HG03108 (cell line): Measurements from ENCODE around the gene DENND2A.
"Not testable (repeated sequence)": the region's sequence is repeated elsewhere in the genome, so short reads cannot be mapped to it uniquely, and the experiment has no call there.

Experiments used
- ATAC-seq: cut with Tn5 transposase; IDR thresholded peaks from one replicate; pipeline ENCODE4 v1.9.1; 2021; ENCODE audit warnings: moderate library complexity; ENCODE audit not compliant: unreplicated experiment

DENND2A gene

DNA sequence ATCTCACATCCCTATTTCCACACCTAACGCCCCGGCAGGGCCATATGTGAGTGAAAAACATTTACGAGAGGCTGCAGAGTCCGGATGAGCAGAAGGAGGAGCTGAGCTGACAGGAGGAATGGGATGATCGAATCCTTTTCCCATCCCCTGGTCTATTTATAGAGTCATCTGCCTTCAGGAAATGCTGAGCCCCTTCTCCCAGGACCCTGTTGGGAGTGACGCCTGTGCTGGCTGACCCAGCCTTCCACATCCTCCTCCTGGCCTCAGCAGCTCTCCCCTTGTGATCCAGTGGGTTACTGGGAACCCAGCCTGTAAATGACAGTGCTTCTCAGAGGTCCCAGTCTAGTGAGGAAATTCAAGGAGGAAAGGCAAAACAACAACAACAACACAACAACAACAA, 16.6 kb downstream of the DENND2A start:
- no peak for ATAC-seq

DNA sequence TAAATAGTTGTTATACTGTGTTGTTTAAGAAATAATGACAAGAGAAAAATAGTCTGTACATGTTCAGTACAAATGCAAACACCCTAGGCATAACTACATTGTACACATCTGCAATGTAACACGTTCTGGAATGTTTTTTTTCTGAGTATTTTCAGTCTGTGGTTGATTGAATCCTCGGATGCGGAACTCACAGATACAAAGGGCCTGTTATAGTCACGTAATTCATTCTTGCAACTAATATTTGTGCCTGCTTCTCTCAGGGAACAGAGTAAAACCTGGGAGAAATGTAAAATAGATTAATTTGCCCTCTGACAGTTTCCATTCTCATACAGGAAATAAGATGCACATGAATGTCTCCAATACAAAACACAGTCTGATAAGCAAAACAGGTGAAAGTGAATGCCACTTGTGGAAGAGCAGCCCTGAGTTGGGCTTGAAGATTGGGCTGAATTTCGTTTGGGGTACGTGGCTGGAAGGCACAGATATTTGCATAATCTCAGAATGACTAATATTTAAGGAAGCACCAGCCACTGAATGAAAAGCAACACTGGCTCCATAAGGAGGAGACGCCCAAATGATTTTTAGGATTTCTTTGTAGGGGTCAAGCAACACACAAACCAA, 19.1 kb downstream of the DENND2A start:
- no peak for ATAC-seq

DNA sequence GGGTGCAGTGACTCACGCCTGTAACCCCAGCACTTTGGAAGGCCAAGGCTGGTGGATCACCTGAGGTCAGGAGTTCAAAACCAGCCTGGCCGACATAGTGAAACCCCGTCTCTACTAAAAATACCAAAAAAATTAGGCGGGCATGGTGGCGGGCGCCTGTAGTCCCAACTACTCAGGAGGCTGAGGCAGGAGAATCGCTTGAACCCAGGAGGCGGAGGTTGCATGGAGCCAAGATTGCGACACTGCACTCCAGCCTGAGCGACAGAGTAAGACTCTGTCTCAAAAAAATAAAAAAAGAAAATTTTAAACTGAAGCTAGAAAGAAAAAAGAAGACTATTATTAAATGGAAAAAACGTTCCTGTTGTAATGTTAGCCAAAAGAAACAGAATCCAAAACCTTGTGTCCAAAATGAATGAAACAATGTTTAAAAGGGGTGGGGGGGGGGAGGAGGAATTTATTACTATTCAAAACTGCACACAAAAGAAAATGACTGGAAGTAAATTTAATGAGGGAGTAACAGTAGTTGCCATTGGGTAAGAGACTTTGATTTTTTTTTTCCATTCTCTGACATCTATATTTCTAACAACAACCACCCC, 20.6 kb downstream of the DENND2A start:
- ATAC-seq: not testable (repeated sequence)

DNA sequence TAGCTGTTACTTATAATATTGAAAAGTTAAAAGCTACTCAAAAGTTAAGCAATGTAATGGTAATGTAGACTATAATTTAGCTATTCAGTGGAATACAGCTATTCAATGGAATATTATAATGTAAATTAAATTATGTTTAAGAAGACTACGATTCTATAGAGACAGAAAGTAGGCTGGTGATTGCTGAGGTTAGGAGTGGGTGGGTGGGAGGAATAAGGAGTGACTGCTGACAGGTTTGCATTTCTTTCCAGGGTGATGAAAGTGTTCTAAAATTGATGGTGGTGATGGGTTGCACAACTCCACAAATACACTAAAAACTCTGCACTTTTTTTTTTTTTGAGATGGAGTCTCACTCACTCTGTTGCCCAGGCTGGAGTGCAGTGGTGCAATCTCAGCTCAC, 21.4 kb downstream of the DENND2A start:
- ATAC-seq: no peak

DNA sequence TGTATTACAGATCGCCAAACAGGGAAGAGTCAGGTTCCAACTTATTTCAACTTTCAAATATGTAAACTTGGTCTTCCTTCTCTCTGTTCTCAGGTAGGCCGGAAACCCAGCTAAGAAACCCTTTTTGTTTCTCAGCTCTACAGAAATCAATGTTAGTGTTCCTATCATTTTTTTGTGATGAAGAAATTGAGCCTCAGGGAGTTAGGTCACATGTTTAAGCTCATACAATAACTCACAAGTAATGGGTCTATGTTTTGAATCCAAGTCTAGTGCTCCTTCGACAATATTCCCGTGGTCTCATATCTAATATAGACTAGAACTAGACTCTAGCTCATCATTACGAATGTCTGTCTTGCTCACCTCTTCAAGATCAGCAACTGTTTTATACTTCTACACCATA, 22.3 kb downstream of the DENND2A start:
- ATAC-seq: no peak

DNA sequence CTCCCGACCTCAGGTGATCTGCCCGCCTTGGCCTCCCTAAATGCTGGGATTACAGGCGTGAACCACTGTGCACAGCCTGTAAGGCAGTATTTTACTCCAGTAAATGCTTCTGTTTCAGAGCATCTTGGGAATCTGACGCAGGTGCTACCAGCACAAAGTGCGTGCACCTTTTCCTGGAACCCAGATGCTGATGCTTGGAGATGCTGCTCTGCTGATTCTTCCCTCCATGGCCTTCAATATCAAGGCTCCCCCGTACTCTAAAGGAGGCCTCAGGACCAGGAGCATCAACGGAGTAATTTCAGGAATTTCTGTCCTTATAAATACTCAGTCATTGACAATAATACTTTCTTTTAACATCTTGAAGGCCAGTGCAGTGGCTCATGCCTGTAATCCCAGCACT, 23.5 kb downstream of the DENND2A start:
- ATAC-seq: no peak

DNA sequence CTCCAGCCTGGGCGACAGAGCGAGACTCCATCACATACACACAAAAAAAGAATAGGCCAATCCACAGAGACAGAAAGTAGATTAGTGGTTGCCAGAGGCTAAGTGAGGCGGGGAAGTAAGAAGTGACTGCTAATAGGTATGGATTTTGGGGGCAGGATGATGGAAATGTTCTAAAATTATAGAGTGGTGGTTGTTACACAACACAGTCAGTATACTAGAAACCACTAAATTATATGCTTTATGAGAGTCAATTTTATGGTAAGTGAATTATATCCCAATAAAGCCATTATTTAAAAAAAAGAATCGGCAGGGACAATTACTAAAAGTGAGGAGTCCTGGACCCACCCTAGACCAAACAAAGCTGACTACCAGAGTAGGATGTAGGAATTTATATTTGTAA, 24.3 kb downstream of the DENND2A start:
- no peak for ATAC-seq

DNA sequence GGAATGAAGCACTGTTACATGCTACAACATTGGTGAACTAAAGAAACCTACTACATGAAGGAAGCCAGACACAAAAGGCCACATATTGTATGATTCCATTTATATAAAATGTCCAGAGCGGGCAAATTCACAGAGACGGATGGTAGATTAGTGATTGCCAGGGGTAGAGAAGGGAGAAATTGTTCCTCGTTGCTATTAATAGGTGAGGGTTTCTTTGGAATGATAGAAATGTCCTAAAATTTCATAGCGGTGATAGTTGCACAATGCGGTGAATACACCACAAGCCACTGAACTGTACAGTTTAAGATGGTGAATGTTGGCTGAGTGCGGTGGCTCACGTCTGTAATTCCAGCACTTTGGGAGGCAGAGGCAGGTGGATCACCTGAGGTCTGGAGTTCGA, 29.0 kb downstream of the DENND2A start:
- ATAC-seq: no peak

DNA sequence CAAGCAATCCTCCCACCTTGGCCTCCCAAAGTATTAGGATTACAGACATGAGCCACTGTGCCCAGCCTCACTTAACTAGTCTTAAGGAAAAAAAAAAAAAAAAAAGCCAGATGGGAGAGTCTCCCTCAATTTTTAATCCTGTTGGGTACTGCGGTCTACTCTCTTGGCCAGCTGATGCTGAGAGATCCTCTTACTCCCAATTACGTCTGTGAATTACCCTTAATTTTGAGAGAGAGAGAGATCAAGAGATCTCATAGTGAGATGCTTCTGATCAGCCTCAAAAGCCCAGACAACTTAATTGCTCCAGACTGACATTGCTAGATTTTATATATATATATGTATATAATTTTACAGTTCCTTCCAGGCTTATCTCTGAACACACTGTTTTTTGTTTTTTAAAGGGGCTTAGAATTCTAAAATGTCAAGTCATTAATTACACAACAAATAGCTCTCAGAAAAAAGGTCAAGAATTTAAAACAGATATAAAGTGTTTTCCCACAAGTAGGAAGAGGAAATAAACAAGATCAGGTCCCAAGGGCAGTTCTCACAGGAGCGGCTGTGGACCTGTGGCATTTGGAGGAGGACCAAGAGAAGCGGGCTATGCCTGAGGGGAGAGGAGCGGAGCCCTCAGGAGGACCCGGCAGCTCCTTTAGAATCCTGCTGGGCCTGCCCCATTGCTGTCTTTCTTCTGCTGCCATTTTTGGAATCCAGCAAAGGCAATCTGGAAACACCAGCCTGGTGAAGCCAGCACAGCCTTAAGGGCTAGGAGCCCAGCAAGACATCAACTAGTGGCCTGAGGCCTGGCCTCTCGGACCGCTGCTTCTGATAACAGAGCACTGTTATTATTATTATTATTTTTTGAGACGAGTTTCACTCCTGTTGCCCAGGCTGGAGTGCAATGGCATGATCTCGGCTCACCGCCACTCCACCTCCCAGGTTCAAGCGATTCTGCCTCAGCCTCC, 30.1 kb downstream of the DENND2A start:
- ATAC-seq: no peak

DNA sequence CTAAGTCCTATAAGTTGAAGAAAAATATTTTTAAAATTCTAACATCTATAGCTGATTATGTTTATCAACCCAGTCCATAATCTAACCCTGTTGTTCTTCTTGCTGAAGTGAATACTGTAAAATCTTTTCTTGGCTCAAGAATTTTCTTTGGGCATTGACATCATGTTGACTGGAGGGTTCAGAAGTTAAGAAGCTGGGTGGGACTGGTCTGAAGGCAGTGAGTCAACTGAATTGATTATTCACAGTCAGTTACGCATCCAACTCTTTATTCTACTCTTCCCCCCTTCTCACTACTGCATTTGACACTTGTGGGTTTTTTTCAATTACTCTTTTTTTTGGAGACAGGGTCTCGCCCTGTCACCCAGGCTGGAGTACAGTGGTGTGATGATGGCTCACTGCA, 31.0 kb downstream of the DENND2A start:
- no peak for ATAC-seq

DNA sequence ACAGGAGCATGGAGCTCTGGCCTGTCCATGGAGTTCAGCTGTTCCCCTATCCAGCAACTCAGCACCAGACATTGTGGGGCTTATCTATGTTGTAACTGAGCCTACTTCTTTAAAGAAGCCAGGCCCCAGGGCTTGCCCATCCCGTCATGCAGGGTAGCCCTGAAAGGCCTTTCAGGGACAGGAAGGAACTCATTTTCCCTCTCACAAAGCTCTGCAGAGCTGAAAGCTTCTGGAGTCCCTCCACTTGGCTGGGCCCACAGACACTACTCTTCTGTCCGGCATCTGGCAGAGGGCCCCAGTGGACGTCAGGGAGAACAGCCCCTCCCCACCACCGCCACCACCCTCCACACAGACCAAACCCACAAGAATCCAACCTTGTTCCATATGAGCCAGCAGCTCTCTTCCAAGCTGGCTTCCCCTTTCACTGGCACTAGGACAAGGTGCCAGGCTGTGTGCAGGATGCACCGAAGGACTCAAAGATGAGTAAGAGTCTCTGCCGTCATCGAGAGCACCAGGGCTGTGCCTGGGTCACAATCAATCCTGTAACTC, 33.1 kb downstream of the DENND2A start:
- no peak for ATAC-seq

DNA sequence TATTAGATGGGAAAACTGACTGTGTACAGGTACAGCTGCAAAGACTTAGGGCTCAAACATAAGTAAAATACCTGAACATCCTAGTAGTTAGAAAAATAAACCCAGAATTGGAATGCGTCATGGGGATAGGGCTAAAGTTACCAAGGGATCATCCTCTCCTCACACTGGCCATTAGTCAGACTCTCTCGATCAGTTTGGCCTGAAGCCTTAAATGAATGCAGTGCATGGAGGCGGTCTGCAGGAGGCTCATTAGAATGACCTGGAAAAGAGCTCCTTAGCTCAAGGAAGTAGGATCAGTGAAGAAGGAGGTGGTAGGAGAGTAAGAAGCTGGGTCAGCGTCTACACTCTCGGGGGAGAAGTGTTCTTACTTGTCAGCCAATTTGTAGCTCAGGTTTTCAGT, 35.3 kb downstream of the DENND2A start:
- no peak for ATAC-seq

DNA sequence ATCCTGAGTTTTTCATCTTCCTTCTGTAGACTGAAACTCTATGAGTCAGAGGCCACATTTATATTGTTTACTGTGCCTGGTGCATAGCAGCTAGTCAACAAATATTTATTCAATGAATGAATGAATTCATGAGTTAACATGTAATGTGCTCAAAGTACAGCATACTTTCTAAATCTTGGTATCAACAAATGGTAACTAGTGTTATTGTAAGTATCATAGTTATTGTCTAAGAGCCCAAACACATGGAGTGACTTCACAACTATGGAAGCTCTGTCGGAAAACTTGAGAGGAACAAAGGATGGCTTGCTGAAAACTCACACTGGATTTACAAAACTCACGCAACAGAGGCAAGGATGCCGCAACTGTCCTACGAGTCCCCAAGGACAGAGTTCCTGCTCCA, 35.9 kb downstream of the DENND2A start:
- no peak for ATAC-seq

DNA sequence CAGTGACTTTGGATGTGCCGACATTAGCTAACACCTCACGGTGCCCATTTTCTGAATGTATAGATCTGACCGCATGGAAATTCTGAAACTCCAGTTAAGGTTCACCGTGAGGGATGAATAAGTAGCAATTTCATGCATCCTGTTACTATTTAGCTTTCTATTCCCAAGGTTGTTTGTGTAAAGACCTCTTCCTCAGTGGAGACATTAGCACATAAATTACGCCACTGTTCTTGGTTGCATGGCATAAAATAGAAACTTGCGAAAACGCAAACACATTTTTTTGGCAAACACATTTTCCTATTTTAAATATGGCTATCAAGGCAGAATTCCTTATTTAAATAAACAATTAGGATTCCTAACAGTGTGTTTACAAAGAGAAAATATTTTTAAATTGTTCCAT, 36.5 kb downstream of the DENND2A start:
- ATAC-seq: no peak

DNA sequence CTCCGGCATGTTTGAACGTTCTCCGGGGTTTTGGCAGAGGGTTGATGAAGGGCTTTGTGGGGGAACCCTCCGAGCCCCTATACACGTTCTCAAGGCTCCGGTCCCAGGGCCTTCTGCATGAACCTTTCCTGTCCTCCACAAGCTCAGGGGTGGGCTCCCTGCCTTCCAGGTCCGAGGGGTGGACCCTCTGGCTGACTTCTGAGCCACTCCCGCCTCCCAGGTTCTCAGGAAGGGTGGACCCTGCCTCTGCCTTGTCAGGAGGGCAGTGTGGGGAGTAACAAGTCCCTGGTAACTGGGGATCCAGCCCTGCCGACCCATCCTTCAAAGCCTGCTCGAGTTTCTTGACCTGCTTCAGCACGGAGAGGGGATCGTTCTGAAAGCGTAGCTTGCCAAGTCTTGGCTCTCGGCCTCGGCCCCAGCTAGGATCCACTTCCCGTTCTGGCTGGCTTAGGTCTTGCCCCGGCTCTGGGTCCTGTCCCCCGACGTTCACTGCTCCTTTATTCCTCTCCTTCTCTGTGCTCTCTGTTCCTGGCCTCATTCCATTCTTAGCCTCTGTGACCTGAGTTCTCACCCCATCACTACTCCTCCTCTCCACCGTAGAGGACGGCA, 38.9 kb downstream of the DENND2A start:
- ATAC-seq: no peak

DNA sequence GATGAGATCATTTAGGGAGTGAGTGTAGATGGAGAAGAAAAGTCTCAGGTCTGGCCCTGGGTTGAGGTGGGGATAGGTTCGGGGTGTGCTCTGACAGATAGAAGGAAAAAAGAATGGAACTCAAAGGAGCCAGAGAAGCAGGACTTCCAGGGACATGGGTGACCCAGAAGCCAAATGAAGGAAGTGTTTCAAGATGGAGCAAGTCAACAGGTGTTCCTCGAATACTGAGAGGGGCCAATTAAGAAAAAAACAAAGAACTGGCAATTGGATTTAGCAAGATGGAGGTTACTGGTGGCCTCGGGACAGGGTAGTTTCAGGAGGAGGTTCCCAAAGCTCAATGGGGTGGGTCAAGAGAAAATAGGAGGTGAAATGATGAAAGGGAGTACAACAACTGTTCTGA, 40.3 kb downstream of the DENND2A start:
- ATAC-seq: no peak

DNA sequence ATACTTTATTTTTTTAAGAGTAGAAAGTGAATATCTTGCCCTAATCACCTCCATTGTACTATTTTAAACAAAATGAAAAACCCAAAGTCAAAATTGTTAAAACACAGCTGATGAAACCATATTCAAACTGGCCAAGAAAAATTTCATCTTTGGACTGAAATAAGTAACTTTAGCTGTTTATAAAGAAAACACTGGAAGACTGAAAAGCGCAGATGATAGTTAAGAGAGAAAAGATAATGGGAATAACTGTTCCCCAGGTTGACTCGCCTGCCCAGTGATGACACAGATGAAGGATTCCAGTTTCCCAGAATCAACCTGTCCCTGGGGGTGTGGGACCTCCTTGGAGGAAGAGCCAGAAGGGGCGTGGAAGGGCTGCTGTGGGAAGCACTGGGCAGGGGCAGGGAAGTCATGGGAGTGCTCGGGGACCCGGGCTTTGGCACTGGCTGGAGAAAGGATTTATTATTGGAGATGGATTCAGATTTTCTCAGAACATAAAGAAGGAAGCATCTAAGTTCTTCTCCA, 43.1 kb downstream of the DENND2A start:
- no peak for ATAC-seq

DNA sequence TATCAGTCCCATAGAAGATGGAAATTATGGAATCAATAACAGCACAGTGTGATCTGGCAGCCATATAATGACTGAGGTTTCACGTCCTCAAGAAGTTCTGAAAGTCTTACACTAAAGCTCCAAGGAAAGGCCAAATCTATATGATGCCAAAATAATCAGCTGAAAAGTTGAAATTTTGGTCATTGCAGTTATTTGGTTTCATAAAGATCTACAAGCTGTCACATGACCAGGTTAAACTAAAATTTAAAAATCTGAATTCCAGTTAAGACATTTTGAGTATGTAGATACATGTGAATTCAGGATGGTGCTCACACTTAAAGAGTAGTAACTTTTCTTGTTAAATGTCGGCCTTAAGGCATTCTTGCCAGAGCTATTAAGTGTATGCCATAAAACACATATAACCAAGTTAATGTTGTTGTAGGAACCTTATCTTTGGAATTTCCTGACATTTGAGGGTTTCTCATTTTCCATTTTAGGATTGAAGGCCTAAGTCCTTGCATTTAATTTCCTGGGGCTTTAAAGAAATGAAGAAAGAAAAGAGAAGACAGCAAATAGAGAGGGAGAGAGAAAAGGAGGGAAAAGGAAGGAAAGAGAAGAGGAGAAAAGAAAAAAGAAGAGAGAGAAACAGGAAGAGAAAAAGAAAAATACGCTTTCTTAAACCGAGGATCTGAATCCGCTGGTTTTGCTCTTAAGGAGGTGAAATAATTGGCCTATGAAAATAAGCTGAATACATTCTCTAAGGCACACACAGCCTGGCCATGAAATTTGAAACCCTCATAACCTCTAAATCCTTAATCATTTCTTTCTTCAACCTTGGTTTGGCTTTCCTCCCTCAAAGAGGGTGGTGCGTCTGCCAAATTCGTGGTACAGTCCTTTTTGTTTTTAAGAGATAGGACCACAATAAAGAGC, 43.8 kb downstream of the DENND2A start:
- no peak for ATAC-seq

DNA sequence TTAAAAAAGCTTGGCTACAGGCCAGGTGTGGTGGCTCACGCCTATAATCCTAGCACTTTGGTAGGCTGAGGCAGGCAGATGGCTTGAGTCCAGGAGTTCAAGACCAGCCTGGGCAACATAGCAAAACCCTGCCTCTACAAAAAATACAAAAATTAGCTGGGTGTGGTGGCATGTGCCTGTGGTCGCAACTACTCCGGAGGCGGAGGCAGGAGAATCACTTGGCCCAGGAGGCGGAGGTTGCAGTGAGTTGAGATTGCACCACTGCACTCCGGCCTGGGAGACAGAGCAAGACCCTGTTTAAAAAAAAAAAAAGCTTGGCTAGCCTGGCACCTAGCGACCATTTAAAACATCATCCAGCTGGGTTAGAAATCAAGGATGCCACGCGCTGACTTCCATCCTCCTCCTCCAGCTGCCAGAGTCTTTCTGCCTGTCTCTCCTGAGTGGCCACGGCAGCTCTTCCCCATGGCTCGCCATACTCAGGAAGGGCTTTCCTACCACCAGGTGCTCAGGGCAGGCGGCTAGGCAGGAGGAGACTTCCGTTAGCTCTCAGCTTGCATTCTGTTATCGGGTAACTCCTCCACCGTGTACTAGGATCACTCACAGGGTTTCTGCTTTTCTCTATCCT, 45.0 kb downstream of the DENND2A start:
- no peak for ATAC-seq
